Lower lobe of right lung (tissue), 2 donors: ENCODE measurements around the gene OGG1. TPM values are rescaled to one million over a fixed set of nuclear protein-coding genes. Genes with fewer than 3 reads are reported as not detected.

Source experiments
- ATAC-seq, 2 donors: fragments of 200-7000 bp; cut with Tn5 transposase; one replicate each; pipeline ENCODE4 v1.9.1; 2020 to 2022; ENCODE audit warnings: mild to moderate bottlenecking in 2 of 2, moderate library complexity in 2 of 2
- DNase-seq: peaks from one replicate; pipeline ENCODE4 v3.0.0-alpha.2; 2020
- H3K27ac ChIP-seq: fragments of 200-600 bp; one replicate; pipeline ENCODE4 v1.8.0; 2022
- H3K27me3 ChIP-seq: fragments of 200-600 bp; one replicate; pipeline ENCODE4 v1.8.0; 2022; ENCODE audit warnings: low read depth
- H3K36me3 ChIP-seq: fragments of 200-600 bp; one replicate; pipeline ENCODE4 v1.8.0; 2022; ENCODE audit warnings: mild to moderate bottlenecking
- H3K4me1 ChIP-seq: fragments of 200-600 bp; one replicate; pipeline ENCODE4 v1.8.0; 2022
- H3K4me3 ChIP-seq: fragments of 200-600 bp; one replicate; pipeline ENCODE4 v1.8.0; 2022; ENCODE audit warnings: mild to moderate bottlenecking
- H3K9me3 ChIP-seq: fragments of 200-600 bp; one replicate; pipeline ENCODE4 v1.8.0; 2022
- intact Hi-C: fragments of 100-400 bp; cut with DNase I; formaldehyde crosslinking; loops from one replicate; pipeline ENCODE4 v1.11.0; 2022
- total RNA-seq: library from RNA; stranded (reverse); fragmentation: NEBNext Ultra II Directional; extraction: Animal tissue kit (Norgen Biotek cat#: 25700); gene quantifications from one replicate; pipeline ENCODE4 v1.2.1, GENCODE V29; 2021
- TF ChIP-seq, protein P1 (sequence below): fragments of 200-600 bp; IDR thresholded peaks from one replicate; pipeline ENCODE4 v1.8.0; 2022; ENCODE audit warnings: antibody characterized with exemption, mild to moderate bottlenecking
- donor health status: DM: no; HTN: yes; CAD: no; lungs with severe emphysema.

The OGG1 gene
- total RNA-seq, 1 donor from 2014 or later: 21.5 TPM

DNA sequence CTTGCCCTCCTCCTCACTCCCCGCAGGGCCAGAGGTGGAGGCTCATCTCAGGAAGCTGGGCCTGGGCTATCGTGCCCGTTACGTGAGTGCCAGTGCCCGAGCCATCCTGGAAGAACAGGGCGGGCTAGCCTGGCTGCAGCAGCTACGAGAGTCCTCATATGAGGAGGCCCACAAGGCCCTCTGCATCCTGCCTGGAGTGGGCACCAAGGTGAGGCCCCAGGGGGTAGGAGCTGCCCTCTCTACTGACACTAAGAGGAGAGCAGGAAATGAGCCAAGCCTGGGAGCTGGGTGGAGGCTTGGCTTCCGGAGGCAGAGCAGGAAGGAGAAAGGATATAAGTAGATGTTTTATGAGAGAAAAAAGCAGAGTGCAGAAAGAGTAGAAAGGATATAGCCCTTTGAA lies 4.9 kb downstream of the OGG1 start:
- peak overlapping the region; percentile 43 for H3K27ac ChIP-seq
- H3K36me3 ChIP-seq: peaks cover 76% of the 10 kb centered on the region
- H3K27me3 ChIP-seq: no peaks in the 10 kb centered on the region
- no peak for DNase-seq
- no peak overlapping the region for H3K4me3 ChIP-seq
- TF ChIP-seq, protein P1, sequence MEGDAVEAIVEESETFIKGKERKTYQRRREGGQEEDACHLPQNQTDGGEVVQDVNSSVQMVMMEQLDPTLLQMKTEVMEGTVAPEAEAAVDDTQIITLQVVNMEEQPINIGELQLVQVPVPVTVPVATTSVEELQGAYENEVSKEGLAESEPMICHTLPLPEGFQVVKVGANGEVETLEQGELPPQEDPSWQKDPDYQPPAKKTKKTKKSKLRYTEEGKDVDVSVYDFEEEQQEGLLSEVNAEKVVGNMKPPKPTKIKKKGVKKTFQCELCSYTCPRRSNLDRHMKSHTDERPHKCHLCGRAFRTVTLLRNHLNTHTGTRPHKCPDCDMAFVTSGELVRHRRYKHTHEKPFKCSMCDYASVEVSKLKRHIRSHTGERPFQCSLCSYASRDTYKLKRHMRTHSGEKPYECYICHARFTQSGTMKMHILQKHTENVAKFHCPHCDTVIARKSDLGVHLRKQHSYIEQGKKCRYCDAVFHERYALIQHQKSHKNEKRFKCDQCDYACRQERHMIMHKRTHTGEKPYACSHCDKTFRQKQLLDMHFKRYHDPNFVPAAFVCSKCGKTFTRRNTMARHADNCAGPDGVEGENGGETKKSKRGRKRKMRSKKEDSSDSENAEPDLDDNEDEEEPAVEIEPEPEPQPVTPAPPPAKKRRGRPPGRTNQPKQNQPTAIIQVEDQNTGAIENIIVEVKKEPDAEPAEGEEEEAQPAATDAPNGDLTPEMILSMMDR: no peak
- H3K4me1 ChIP-seq: peaks cover 28% of the 10 kb centered on the region
- no peaks in the 10 kb centered on the region for H3K9me3 ChIP-seq
- intact Hi-C loops: no loop called here
- ATAC-seq: no peak

DNA sequence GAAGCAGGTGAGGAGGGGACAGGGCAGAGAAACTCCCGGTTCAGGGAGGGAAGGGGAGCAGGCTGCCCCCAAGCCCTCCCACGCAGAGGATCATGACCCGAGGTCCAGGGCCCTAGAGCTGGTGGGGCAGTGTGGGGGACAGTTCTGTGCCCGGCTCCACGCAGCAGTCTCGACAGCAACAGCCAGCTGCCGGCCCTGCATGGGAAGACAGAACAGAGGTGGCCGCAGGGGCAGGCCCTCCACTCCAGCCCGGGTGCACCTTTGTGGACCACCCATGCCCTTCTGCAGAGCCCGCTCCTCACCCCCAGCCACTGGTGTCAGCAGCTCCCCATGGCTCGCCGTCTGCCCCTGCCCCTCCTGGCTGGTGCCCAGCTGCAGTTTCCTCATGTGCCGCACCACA lies 7.7 kb downstream of the OGG1 start:
- DNase-seq: no peak
- TF ChIP-seq, protein P1: no peak
- H3K27me3 ChIP-seq: no peaks in the 10 kb centered on the region
- ATAC-seq: no peak
- intact Hi-C loops: no loop called here
- peaks cover 10% of the 10 kb centered on the region for H3K4me1 ChIP-seq
- H3K27ac ChIP-seq: no peak overlapping the region
- no peak overlapping the region for H3K4me3 ChIP-seq
- H3K9me3 ChIP-seq: no peaks in the 10 kb centered on the region
- peaks cover 87% of the 10 kb centered on the region for H3K36me3 ChIP-seq

DNA sequence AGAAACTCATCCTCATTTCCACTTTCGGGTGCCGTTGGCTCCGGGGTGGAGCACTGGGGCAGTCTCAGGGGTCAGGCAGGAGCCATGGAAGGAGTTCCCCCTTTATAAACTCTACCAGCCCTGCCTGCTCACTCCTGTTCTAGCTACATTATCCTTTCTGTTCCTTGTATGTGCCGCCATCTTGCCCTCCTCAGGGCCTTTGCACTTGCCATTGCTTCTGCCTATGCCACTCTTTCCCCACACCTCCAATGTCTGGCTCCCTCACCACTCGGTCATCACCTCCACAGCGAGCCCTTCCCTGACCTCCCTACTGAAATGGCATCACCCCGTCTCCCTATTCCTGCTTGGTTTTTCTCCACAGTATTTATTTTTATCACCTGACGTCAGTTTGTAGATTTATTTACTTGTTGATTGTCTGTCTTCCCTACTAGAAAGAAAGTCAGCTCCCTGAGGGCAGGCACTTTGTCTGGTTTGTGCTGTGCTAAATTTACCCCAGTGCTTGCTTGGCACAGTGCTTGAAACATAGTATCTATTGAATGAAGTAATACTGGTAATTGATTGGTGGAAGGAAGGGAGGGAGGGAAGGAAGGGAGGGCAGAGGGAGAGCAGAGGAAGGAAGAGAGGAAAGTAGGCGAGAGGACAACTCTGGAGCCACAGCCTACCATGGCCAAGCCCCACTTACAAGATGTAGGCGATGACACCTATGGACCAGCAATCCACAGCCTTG lies 11.2 kb downstream of the OGG1 start:
- no peaks in the 10 kb centered on the region for H3K9me3 ChIP-seq
- DNase-seq (no peak), ATAC-seq (no peak)
- H3K4me3 ChIP-seq: no peak overlapping the region
- no peak overlapping the region for H3K27ac ChIP-seq
- H3K36me3 ChIP-seq: peaks cover 94% of the 10 kb centered on the region
- no peaks in the 10 kb centered on the region for H3K4me1 ChIP-seq
- H3K27me3 ChIP-seq: no peaks in the 10 kb centered on the region
- intact Hi-C loops: no loop called here
- TF ChIP-seq, protein P1: no peak

DNA sequence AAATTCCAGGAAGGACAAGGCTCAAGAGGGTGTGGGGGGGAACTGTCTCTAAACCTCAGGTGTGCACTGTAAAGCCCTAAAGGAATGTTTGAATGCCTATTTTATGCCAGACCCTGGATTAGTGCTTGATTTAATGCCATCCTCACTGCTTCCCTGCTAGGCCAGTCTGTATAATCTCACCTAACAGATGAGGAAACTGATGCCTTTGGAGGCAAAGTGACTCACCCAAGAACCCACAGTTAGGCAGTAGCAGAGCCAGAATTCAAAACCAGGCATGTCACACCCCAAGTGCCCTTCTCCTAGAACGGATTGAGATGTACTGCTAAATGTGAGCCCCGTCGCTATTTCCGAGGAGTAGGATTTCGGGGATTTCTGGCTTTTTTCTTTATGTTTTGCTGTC lies 12.2 kb downstream of the OGG1 start:
- ATAC-seq (no peak), DNase-seq (no peak)
- TF ChIP-seq, protein P1: no peak
- no peak overlapping the region for H3K27ac ChIP-seq
- intact Hi-C loops: no loop called here
- peaks cover 85% of the 10 kb centered on the region for H3K36me3 ChIP-seq
- H3K4me3 ChIP-seq: no peak overlapping the region
- peaks cover 5% of the 10 kb centered on the region for H3K4me1 ChIP-seq
- H3K27me3 ChIP-seq: no peaks in the 10 kb centered on the region
- no peaks in the 10 kb centered on the region for H3K9me3 ChIP-seq

DNA sequence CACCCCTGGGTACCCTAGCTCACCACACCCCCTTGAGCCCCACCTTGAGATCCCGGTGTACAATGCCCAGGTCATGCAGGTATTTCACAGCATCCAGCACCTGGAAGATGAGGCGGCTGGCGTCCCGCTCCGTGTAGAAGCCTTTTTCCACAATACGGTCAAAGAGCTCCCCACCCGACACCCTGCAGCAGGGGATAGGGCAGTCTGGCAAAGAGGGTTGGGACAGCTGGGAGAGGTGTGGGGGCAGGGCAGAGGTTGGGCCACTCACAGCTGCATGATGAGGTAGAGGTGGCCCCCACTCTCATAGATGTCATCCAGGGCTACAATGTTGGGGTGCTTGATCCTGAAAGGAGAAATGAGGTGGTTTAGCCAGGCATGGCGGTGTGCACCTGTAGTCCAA lies 13.1 kb downstream of the OGG1 start:
- no peak overlapping the region for H3K4me3 ChIP-seq
- TF ChIP-seq, protein P1: no peak
- DNase-seq (no peak), ATAC-seq (no peak)
- H3K4me1 ChIP-seq: peaks cover 14% of the 10 kb centered on the region
- intact Hi-C loops: no loop called here
- no peaks in the 10 kb centered on the region for H3K9me3 ChIP-seq
- H3K27me3 ChIP-seq: no peaks in the 10 kb centered on the region
- peaks cover 75% of the 10 kb centered on the region for H3K36me3 ChIP-seq
- H3K27ac ChIP-seq: no peak overlapping the region
